Heart left ventricle (tissue), 16 donors: ENCODE data around the gene CTXND1. TPM values are rescaled to one million over a fixed set of nuclear protein-coding genes. Genes with fewer than 3 reads are reported as not detected.

Source experiments
- ATAC-seq, 4 donors: fragments of 200-7000 bp; cut with Tn5 transposase; one replicate each; pipeline ENCODE4 v1.9.1; 2020 to 2022; ENCODE audit warnings: moderate library complexity in 4 of 4, mild to moderate bottlenecking in 3 of 4, moderate number of reproducible peaks in 1 of 4
- DNase-seq, 5 donors: peaks; one replicate each; pipeline ENCODE4 v3.0.0-alpha.2; 2020
- H3K27ac ChIP-seq, 12 donors: fragments of 200-600 bp; sonication (generic) in 4 of 12; one replicate each; pipeline versions ENCODE4 v1.5.0 to v1.8.0; 2016 to 2022; ENCODE audit warnings: mild to moderate bottlenecking in 2 of 12
- H3K27me3 ChIP-seq, 9 donors: fragments of 200-600 bp; sonication (generic) in 2 of 9; one replicate each; pipeline versions ENCODE4 v1.5.1 to v1.8.0; 2016 to 2022; ENCODE audit warnings: mild to moderate bottlenecking in 3 of 9
- H3K36me3 ChIP-seq, 9 donors: fragments of 200-600 bp; sonication (generic) in 2 of 9; one replicate each; pipeline versions ENCODE4 v1.5.0 to v1.8.0; 2018 to 2022; ENCODE audit warnings: mild to moderate bottlenecking in 2 of 9
- H3K4me1 ChIP-seq, 12 donors: fragments of 200-600 bp; sonication (generic) in 4 of 12; one replicate each; pipeline versions ENCODE4 v1.5.0 to v1.8.0; 2016 to 2022; ENCODE audit warnings: mild to moderate bottlenecking in 3 of 12
- H3K4me3 ChIP-seq, 12 donors: fragments of 200-600 bp; sonication (generic) in 4 of 12; one replicate each; pipeline versions ENCODE4 v1.5.0 to v1.8.0; 2017 to 2022; ENCODE audit warnings: mild to moderate bottlenecking in 9 of 12, moderate library complexity in 4 of 12
- H3K9me3 ChIP-seq, 12 donors: fragments of 200-600 bp; sonication (generic) in 4 of 12; one replicate each; pipeline versions ENCODE4 v1.5.0 to v1.8.0; 2016 to 2022; ENCODE audit warnings: mild to moderate bottlenecking in 1 of 12
- POLR2A ChIP-seq, 2 donors: fragments of 450-650 bp; IDR thresholded peaks; one replicate each; pipeline ENCODE4 v1.6.1; 2017; ENCODE audit warnings: antibody characterized with exemption in 2 of 2, mild to moderate bottlenecking in 2 of 2, moderate library complexity in 2 of 2
- WGBS, 4 donors: extraction: QIAGEN DNeasy Blood & Tissue Kit in 2 of 4; methylation state at CpG; one replicate each; pipeline versions ENCODE4 v1.1.5 to v1.1.7; 2013 to 2018; 5-methylcytosine and 5-hydroxymethylcytosine counted together
- intact Hi-C, 10 donors: fragments of 100-400 bp; cut with DNase I; formaldehyde crosslinking; loops; one replicate each; pipeline versions ENCODE4 v1.11.1 to v1.14.2; 2022
- polyA plus RNA-seq, 2 donors: library from polyadenylated mRNA; stranded (reverse); fragments of 200-250 nt; gene quantifications; one replicate each; pipeline ENCODE4 v1.2.3, GENCODE V29; 2013
- total RNA-seq, 9 donors: library from RNA; depleted of rRNA in 2 of 9; stranded (reverse); fragments of >200 nt in 2 of 9; fragmentation: NEBNext Ultra II Directional in 3 of 9; extraction: Animal tissue kit (Norgen Biotek cat#: 25700) in 3 of 9; gene quantifications; one replicate each; pipeline versions ENCODE4 v1.1.0 to v1.2.4, GENCODE V29; 2016 to 2023
- TF ChIP-seq, protein P1 (sequence below), 12 donors: fragments of 200-600 bp; sonication (generic) in 4 of 12; IDR thresholded peaks; one replicate each; pipeline versions ENCODE4 v1.5.0 to v1.8.0; 2018 to 2022; ENCODE audit warnings: antibody characterized with exemption in 12 of 12, mild to moderate bottlenecking in 5 of 12
- donor health status: ischemic (EF 13 %, LVEDD 7.1; RV severe dilation, severe dysfunction).
- donor health status: healthy with polysubstance abuse.
- donor health status: DM: no; HTN: yes; CAD: no.
- donor health status: DM: no; HTN: no; CAD: no.
- donor health status: ischemic (EF 25% LVEDD 6.9; RV normal size, moderate dysfunction).
- donor health status: ischemic (EF 25% LVEDD 5.7; RV mildly dilated, moderate dysfunction).
- donor health status: healthy.
- donor health status: DM: yes; HTN: yes; CAD: no.
- donor health status: ischemic (EF 35%, LVEDD 5.7; RV mildly dilated, moderate dysfunction).
- donor health status: nonischemic (EF 11% LVEDD 7.7; RV severe dilation, severe dysfunction).
- donor health status: DM: yes; HTN: yes; CAD: no.
- donor health status: PGD.
- donor health status: ischemic (EF 29% LVEDD 5.4; RV normal size, mild dysfunction).
- donor health status: nonischemic (EF 23%, LVEDD 6.1; RV moderate dilation, normal function).

Gene CTXND1
- total and polyA plus RNA-seq, 11 donors = 0.14 to 9.5 (median 2.9) TPM

DNA sequence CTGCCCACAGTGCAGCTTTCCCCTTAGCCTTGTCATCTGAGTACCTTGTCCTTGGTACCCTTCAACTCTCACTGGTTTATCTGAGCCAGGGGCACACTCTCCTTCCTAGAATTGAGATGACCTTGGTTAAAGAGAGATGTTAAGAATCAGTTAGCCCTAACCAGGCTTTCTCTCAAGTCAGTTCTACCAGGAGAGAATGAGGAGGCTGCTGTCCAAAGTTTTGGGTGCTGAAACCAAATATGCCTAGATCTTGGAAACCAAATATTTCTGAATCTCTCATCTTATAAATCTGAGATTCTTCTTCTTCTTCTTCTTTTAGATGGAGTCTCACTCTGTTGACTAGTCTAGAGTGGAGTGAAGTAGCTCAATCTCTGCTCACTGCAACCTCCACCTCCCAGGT is 12.0 kb upstream of the CTXND1 start:
- TF ChIP-seq, protein P1, sequence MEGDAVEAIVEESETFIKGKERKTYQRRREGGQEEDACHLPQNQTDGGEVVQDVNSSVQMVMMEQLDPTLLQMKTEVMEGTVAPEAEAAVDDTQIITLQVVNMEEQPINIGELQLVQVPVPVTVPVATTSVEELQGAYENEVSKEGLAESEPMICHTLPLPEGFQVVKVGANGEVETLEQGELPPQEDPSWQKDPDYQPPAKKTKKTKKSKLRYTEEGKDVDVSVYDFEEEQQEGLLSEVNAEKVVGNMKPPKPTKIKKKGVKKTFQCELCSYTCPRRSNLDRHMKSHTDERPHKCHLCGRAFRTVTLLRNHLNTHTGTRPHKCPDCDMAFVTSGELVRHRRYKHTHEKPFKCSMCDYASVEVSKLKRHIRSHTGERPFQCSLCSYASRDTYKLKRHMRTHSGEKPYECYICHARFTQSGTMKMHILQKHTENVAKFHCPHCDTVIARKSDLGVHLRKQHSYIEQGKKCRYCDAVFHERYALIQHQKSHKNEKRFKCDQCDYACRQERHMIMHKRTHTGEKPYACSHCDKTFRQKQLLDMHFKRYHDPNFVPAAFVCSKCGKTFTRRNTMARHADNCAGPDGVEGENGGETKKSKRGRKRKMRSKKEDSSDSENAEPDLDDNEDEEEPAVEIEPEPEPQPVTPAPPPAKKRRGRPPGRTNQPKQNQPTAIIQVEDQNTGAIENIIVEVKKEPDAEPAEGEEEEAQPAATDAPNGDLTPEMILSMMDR (IDR thresholded peaks at IDR 0.05) = no peak
- TF ChIP-seq POLR2A (IDR thresholded peaks at IDR 0.05) = no peak
- intact Hi-C loops = no loop called here
- no peak overlapping the region for H3K27ac ChIP-seq
- no peak overlapping the region for H3K4me3 ChIP-seq
- peaks cover 0 to 18% (median 6%) of the 10 kb centered on the region in 9 donors for H3K27me3 ChIP-seq
- no peak for ATAC-seq
- no peaks in the 10 kb centered on the region for H3K36me3 ChIP-seq
- H3K4me1 ChIP-seq = no peaks in the 10 kb centered on the region
- DNase-seq = no peak
- no peaks in the 10 kb centered on the region for H3K9me3 ChIP-seq

DNA sequence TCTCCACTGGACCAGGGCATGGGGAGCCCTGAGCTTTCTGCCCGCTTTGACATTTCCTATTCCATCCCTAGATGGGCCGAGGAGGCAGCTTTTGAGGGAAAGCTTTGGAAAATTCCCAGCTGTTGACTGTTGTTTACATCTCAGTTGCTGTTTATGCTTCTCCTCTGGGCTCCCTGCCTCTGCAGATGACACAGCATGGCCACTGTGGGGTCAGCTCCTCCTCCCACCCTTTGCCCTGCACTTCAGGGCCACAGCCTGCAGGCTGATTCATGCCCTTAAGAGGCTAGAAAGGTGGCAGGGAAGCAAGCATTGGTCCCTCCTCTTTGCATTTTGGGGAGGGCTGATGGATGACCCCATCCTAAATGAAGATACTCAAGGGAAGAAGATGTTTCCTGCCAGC is 8.5 kb upstream of the CTXND1 start:
- no peak overlapping the region for H3K27ac ChIP-seq
- no peaks in the 10 kb centered on the region for H3K36me3 ChIP-seq
- no peaks in the 10 kb centered on the region for H3K9me3 ChIP-seq
- no peaks in the 10 kb centered on the region for H3K4me1 ChIP-seq
- intact Hi-C loops = no loop called here
- DNase-seq = no peak
- peaks cover 0 to 36% (median 6%) of the 10 kb centered on the region in 9 donors for H3K27me3 ChIP-seq
- TF ChIP-seq, protein P1 (IDR thresholded peaks at IDR 0.05) = no peak
- no peak for TF ChIP-seq POLR2A (IDR thresholded peaks at IDR 0.05)
- ATAC-seq = no peak
- 59 to 69% (median 63%) methylated on average over 2 of the region's 2 CpGs for WGBS, 4 donors
- H3K4me3 ChIP-seq = no peak overlapping the region

DNA sequence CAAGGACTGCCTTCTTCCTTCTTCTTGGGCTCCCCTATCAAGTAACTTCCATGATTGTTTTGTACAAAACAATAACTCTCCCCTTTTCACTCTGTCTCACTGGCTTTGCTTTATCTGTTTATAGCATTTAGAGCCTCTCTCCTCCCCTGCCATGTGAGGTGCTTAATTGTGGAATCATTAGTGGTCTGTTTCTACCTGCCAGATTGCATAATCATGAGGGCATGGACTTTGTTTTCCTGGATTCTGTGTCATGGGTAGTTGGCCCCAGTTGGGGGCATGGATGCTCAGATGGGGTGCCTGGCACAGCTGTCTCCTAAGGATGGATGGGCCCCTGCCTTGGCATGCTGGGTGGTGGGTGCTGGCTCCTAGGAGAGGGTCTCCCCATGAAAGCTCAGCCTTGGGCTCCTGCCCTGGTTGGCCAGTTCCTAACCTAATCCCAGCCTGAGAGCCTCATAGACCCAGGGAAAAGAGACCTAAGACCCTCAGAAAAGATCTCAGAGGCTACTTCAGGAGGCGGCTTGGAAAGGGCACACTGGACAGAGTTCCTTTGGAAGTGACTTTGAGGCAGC is 8.0 kb upstream of the CTXND1 start:
- peaks cover 0 to 39% (median 6%) of the 10 kb centered on the region in 9 donors for H3K27me3 ChIP-seq

DNA sequence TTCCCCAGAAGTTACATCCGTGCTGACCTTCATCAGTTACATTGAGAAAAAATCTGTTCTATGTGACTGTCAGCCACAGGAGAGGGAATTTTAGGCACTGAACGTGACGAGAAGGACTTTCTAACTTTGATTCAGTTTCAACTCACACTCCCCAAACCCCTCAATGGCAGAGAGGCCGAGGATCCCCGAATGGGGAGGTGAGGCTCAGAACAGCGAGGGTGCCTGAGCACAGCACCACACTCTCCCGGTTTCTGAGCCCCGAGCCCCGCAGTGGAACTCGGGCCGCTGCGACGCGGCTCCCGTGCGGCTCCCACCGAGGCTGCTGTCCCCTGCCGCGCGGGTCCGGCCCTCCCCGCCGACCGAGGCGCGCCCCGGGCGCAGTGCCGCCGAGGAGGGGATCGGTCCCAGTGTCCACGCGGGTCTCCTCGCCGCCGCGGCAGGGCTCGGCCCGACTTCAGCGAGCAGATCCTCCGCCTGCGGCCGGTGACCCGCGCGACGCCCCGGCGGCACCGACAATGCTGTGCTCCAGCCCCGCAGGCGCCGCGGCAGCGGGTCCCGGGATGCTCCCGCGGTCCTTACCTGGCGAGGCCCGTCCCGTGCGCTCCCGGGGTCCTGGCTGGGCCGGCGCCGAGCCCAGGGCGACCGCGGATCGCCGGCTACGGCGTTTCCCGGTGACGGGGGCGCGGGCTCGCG is 439 bp downstream of the CTXND1 start:
- DNase-seq = peak in 1 of 5 donors; percentile 62
- Histone ChIP-seq H3K36me3 (no peaks in the 10 kb centered on the region), H3K4me3 (peak overlapping the region; percentile 34 to 68 (median 47)), H3K9me3 (no peaks in the 10 kb centered on the region), H3K27me3 (peaks cover 9 to 82% (median 20%) of the 10 kb centered on the region in 9 donors), H3K4me1 (peaks cover 0 to 13% (median 3%) of the 10 kb centered on the region in 12 donors), H3K27ac (peak overlapping the region in 9 of 12 donors; percentile 10 to 72 (median 46))
- no peak for TF ChIP-seq POLR2A (IDR thresholded peaks at IDR 0.05)
- TF ChIP-seq, protein P1 (IDR thresholded peaks at IDR 0.05) = no peak
- 1 to 10% (median 2%) methylated on average over 7 to 79 of the region's 79 CpGs for WGBS, 4 donors
- ATAC-seq = peak in 3 of 4 donors; percentile 39 to 64 (median 59)
- intact Hi-C loops = no loop called here

More for the DNA sequence above, 8.0 kb upstream of the CTXND1 start:
- Histone ChIP-seq H3K9me3 (no peaks in the 10 kb centered on the region), H3K4me1 (no peaks in the 10 kb centered on the region), H3K4me3 (no peak overlapping the region), H3K27ac (no peak overlapping the region), H3K36me3 (no peaks in the 10 kb centered on the region)
- intact Hi-C loops = no loop called here
- no peak for ATAC-seq
- DNase-seq = no peak
- TF ChIP-seq, protein P1 (IDR thresholded peaks at IDR 0.05) = no peak
- TF ChIP-seq POLR2A (IDR thresholded peaks at IDR 0.05) = no peak
- 57 to 97% (median 81%) methylated on average over 1 of the region's 1 CpG for WGBS, 4 donors
